ENCODE results near the gene PDE6G. TPM values are rescaled to one million over a fixed set of nuclear protein-coding genes. Genes with fewer than 3 reads are reported as not detected.

The PDE6G gene
- total and polyA plus RNA-seq, 2 donors (not counting 1 experiment from before 2014, with no cell fraction given), result 0.69 to 1.1 TPM

DNA sequence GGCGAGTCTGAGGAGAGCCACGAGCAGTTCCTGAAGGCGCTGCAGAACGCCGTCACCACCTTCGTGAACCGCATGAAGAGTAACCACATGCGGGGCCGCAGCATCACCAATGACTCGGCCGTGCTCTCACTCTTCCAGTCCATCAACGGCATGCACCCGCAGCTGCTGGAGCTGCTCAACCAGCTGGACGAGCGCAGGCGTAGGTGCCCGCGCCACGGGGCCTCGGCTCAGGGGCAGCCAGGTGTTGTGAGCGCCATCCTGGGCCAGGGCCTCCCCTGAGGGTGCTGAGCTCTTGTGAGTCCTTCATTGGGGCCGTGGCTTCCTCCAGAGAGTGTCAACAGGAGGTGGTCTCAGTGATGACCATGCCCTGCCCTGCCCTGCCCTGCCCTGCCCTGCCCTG, 39.5 kb upstream of the PDE6G start:
- no peak overlapping the region for H2AFZ ChIP-seq (ENCODE audit: insufficient read depth, low read depth, low read length, poor library complexity, severe bottlenecking)
- 97% methylated on average over 22 of the region's 22 CpGs for WGBS (ENCODE audit: insufficient coverage)
- TF ChIP-seq EZH2 (IDR thresholded peaks at IDR 0.05; ENCODE audit: borderline replicate concordance, insufficient read depth, low read depth, low read length, poor library complexity, severe bottlenecking), result no peak
- TF ChIP-seq, protein P1, sequence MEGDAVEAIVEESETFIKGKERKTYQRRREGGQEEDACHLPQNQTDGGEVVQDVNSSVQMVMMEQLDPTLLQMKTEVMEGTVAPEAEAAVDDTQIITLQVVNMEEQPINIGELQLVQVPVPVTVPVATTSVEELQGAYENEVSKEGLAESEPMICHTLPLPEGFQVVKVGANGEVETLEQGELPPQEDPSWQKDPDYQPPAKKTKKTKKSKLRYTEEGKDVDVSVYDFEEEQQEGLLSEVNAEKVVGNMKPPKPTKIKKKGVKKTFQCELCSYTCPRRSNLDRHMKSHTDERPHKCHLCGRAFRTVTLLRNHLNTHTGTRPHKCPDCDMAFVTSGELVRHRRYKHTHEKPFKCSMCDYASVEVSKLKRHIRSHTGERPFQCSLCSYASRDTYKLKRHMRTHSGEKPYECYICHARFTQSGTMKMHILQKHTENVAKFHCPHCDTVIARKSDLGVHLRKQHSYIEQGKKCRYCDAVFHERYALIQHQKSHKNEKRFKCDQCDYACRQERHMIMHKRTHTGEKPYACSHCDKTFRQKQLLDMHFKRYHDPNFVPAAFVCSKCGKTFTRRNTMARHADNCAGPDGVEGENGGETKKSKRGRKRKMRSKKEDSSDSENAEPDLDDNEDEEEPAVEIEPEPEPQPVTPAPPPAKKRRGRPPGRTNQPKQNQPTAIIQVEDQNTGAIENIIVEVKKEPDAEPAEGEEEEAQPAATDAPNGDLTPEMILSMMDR (IDR thresholded peaks at IDR 0.05), result no peak
- no peaks in the 10 kb centered on the region for H3K4me1 ChIP-seq (ENCODE audit: control insufficient read depth in 2 of 2, insufficient read depth in 2 of 2, low read length in 2 of 2)
- H3K79me2 ChIP-seq (ENCODE audit: control insufficient read depth, insufficient read depth, low read length), result peaks cover 29% of the 10 kb centered on the region
- H3K36me3 ChIP-seq (replicated peaks in 1 of 2; ENCODE audit: control extremely low read depth in 1 of 2, control insufficient read depth in 1 of 2, extremely low read depth in 1 of 2, insufficient read depth in 2 of 2, low read length in 1 of 2), result peaks cover 0 to 60% of the 10 kb centered on the region in 2 experiments
- no peak overlapping the region for H3K9ac ChIP-seq (ENCODE audit: low read length)
- no peak overlapping the region for H3K4me2 ChIP-seq (replicated peaks; ENCODE audit: low read depth, low read length, poor library complexity, severe bottlenecking)
- H3K9me3 ChIP-seq (ENCODE audit: control extremely low read depth in 1 of 3, control insufficient read depth in 2 of 3, insufficient read depth in 1 of 3, low read length in 2 of 3), result no peaks in the 10 kb centered on the region
- peaks cover 42% of the 10 kb centered on the region for H4K20me1 ChIP-seq (ENCODE audit: control insufficient read depth, insufficient read depth, low read length, poor library complexity, severe bottlenecking)
- intact Hi-C loops (cut with micrococcal nuclease), result no loop called here
- Mint-ChIP-seq H3K4me1 (peaks cover under 1% of the 10 kb centered on the region), H3K27ac (no peak overlapping the region), H3K4me3 (no peak overlapping the region), H3K9me3 (ENCODE audit: insufficient read depth) (no peaks in the 10 kb centered on the region), H3K27me3 (no peaks in the 10 kb centered on the region)
- ChIA-PET POLR2A (no interaction called here), CTCF (no interaction called here)
- no peak for ATAC-seq (ENCODE audit: low read depth)
- no peak for DNase-seq
- H3K27ac ChIP-seq (ENCODE audit: low read length in 2 of 2), result no peak overlapping the region
- no peaks in the 10 kb centered on the region for H3K27me3 ChIP-seq (replicated peaks in 1 of 4; ENCODE audit: control extremely low read depth in 1 of 4, control insufficient read depth in 3 of 4, insufficient read depth in 4 of 4, low read length in 3 of 4)
- no peak overlapping the region for H3K4me3 ChIP-seq (ENCODE audit: control extremely low read depth in 1 of 5, extremely low read depth in 1 of 5, insufficient read depth in 1 of 5, low read depth in 2 of 5, low read length in 4 of 5)

DNA sequence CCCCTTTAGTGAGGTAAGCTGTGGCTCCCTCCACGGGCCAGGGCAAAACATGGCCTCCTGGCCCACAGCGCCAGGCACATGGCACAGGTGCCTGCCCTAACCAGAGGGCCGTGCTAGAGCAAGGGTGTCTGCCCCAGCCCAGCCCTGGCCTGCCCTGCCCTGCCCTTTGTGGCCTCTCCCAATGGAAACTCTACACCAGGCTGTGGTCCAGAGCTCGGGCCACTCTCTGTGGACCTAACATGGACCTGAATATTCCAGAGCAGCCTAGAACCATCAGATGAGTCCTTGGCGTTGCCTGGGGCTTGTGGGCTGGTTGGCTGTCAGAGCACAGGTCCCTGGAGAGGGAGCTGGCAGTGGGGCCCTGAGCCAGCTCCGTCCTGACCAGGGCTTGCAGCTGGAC, 38.9 kb upstream of the PDE6G start:
- Mint-ChIP-seq H3K4me1 (no peaks in the 10 kb centered on the region), H3K9me3 (ENCODE audit: insufficient read depth) (no peaks in the 10 kb centered on the region), H3K4me3 (no peak overlapping the region), H3K27ac (no peak overlapping the region), H3K27me3 (no peaks in the 10 kb centered on the region)
- WGBS (ENCODE audit: insufficient coverage), result 97% methylated on average over 6 of the region's 6 CpGs
- Histone ChIP-seq H3K4me3 (ENCODE audit: control extremely low read depth in 1 of 5, extremely low read depth in 1 of 5, insufficient read depth in 1 of 5, low read depth in 2 of 5, low read length in 4 of 5) (no peak overlapping the region), H3K27ac (ENCODE audit: low read length in 2 of 2) (no peak overlapping the region), H3K27me3 (replicated peaks in 1 of 4; ENCODE audit: control extremely low read depth in 1 of 4, control insufficient read depth in 3 of 4, insufficient read depth in 4 of 4, low read length in 3 of 4) (no peaks in the 10 kb centered on the region), H3K36me3 (replicated peaks in 1 of 2; ENCODE audit: control extremely low read depth in 1 of 2, control insufficient read depth in 1 of 2, extremely low read depth in 1 of 2, insufficient read depth in 2 of 2, low read length in 1 of 2) (peaks cover 0 to 62% of the 10 kb centered on the region in 2 experiments), H3K4me2 (replicated peaks; ENCODE audit: low read depth, low read length, poor library complexity, severe bottlenecking) (no peak overlapping the region), H3K4me1 (ENCODE audit: control insufficient read depth in 2 of 2, insufficient read depth in 2 of 2, low read length in 2 of 2) (no peaks in the 10 kb centered on the region), H3K9me3 (ENCODE audit: control extremely low read depth in 1 of 3, control insufficient read depth in 2 of 3, insufficient read depth in 1 of 3, low read length in 2 of 3) (no peaks in the 10 kb centered on the region), H2AFZ (ENCODE audit: insufficient read depth, low read depth, low read length, poor library complexity, severe bottlenecking) (no peak overlapping the region), H3K9ac (ENCODE audit: low read length) (no peak overlapping the region), H4K20me1 (ENCODE audit: control insufficient read depth, insufficient read depth, low read length, poor library complexity, severe bottlenecking) (peaks cover 46% of the 10 kb centered on the region), H3K79me2 (ENCODE audit: control insufficient read depth, insufficient read depth, low read length) (peaks cover 32% of the 10 kb centered on the region)
- TF ChIP-seq, protein P1 (IDR thresholded peaks at IDR 0.05), result no peak
- TF ChIP-seq EZH2 (IDR thresholded peaks at IDR 0.05; ENCODE audit: borderline replicate concordance, insufficient read depth, low read depth, low read length, poor library complexity, severe bottlenecking), result no peak
- CTCF ChIA-PET, result no interaction called here
- no peak for ATAC-seq (ENCODE audit: low read depth)
- intact Hi-C loops (cut with micrococcal nuclease), result no loop called here
- POLR2A ChIA-PET, result no interaction called here
- no peak for DNase-seq
